HG02970 (cell line): Measurements from ENCODE around the gene WBP11.

ENCODE experiments used
- ATAC-seq: cut with Tn5 transposase; IDR thresholded peaks from one replicate; pipeline ENCODE4 v1.9.1; 2021; ENCODE audit warnings: mild to moderate bottlenecking, moderate library complexity, moderate number of reproducible peaks; ENCODE audit not compliant: unreplicated experiment, low FRiP score

WBP11 gene

GRCh38 chr12:14803011-14803829 lies at the start of gene WBP11, which contains the start of gene C12orf60:
WBP11 (minus strand) TSS chr12:14803478; CDS start chr12:14801383, 2,095 bp downstream.
C12orf60 (plus strand) TSS chr12:14803670; CDS start chr12:14822936, 19,266 bp downstream.
- peak; percentile 98 for ATAC-seq

- no peak for ATAC-seq
Observed at GRCh38 chr12:14852880-14853279, 49.6 kb upstream of the WBP11 start.

- no peak for ATAC-seq
Observed at GRCh38 chr12:14850929-14851663, 47.8 kb upstream of the WBP11 start.

DNA sequence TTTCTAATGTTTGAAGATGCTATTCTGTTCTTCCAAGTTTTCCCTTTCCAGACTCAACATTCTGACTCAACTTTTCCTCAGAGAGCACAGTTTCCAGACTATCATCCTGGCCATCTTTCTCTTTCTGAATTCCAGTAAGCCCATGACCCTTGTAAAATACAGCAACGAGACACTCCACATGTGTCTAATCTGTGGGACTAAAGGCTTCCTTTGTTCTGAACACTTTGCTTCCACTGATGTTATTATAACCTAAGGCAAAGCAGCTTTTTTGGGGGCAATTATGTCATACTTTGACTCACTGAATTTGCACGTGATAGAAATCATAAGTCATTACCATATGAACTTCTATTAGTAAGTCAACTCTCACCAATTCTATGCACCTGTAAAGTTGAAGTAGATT lies 46.4 kb upstream of the WBP11 start:
- ATAC-seq, result no peak

DNA sequence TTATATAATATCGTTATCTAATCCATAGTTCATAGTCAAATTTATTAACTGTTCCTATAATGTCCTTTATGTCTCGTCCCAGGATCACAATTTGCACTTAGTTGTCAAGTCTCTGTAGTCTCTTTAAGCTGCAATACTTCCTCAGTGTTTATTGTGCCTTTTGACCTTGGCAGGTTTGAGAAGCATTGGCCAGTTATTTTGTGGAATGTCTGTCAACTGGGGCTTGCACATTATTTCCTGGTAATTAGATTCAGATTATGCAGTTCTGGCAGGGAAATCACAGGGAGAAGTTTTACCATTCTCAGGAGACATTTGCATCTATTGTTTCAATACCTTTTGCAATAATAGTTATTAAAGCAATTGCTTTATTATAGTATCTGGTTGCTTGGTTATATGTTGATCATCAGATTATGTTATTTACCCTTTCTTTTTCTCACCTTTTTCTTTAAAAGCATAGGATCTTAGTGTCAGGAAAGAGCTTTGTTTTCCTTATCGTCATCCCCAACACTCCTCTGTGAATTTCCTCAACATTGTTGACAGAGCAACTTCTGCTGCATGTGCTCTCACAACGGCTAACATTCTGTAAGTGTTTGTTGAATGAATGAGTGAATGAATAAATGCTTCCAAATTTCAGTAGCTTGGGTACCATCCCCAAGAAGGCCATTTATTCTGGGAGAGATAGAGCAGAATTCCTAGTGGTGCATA lies 43.8 kb upstream of the WBP11 start:
- ATAC-seq, result no peak

- no peak for ATAC-seq
Observed at GRCh38 chr12:14846042-14846587, 42.8 kb upstream of the WBP11 start.

GRCh38 chr12:14845350-14845750 lies 42.1 kb upstream of the WBP11 start:
- no peak for ATAC-seq

- no peak for ATAC-seq
Observed at GRCh38 chr12:14844401-14844800, 41.1 kb upstream of the WBP11 start.

DNA sequence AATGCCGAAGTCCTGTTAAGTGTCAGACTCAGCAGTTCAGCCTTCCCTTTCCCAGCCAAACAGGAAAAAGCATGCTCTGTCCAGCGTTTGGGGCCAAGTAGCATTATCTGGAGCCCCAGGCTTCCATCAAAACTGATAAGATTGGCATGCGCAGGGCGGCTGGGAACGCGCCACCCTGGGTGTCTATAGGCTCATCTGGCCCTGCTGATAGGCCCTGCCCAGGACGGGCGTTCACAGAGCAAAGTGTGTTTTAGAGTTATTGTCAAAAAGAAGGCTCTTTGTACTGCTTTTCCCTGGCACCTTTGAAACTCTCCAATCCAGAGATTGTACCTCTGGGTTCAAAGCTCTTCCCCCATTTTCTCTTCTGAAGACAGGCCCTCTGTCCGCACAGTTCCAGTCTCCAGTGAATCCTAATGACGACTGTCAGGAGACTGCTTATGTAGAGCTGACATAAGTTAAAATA lies 40.2 kb upstream of the WBP11 start, which contains the start of gene ART4:
ART4 (minus strand) TSS at position 102 of the 463 bp plus-strand sequence. CDS start 413 bp downstream, outside the sequence.
- no peak for ATAC-seq

DNA sequence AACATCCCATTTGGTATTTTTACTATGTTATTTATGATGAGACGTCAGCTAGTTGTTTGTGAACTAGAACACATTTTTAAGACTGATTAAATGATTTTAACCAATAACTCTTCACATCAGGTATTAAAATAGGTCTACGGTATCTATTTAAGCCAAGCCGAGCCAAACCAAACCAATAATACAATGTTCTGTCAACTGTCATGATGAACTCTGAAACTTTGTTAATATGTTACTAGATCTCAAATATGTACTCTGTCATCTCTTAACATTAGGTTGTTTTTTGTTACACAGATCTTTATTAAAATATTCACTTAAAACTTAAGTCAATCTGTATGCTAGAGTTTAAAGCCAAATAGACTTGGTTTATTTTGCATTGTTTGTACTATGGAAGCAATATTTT lies 39.0 kb upstream of the WBP11 start:
- ATAC-seq, result no peak

- no peak for ATAC-seq
Observed at GRCh38 chr12:14841761-14842160, 38.5 kb upstream of the WBP11 start.

- ATAC-seq, result no peak
Observed at GRCh38 chr12:14840616-14841015, 37.3 kb upstream of the WBP11 start.

- no peak for ATAC-seq
Observed at GRCh38 chr12:14839262-14839661, 36.0 kb upstream of the WBP11 start.

DNA sequence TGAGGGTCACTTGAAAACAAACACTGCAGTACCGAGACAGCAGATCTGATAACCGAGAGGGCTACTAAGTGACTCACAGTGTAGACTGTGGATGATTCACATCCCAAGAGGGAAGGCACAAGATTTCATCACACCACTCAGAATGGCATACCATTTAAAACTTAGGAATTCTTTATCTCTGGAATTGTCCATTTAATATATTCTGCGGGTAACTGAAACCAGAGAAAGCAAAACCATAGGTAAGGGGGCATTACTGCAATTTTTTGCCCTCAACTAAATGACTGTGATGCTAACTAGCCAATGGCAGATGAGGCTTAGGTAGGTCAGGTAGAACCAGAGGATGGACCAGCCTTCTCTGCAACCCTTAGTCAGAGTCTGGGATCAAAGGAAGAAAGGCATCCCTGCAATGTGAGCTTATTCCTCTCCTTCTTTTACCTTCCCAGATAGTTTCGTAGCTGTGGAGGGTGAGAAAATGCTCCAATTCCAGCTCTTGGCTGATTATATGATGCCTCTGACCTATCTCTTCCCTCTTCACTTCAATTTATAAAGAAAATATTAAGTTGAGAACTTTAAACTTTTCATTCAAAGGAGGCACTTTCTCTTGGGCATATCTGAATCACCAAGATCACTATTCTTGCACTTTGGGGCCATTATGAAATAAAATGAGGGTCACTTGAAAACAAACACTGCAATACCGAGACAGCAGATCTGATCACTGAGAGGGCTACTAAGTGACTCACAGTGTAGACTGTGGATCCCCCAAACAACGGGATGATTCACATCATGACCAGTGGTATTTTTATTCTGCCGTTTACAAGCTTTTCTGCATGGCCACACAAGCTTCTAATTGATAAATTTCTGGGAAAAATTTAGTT lies 33.3 kb upstream of the WBP11 start:
- no peak for ATAC-seq

DNA sequence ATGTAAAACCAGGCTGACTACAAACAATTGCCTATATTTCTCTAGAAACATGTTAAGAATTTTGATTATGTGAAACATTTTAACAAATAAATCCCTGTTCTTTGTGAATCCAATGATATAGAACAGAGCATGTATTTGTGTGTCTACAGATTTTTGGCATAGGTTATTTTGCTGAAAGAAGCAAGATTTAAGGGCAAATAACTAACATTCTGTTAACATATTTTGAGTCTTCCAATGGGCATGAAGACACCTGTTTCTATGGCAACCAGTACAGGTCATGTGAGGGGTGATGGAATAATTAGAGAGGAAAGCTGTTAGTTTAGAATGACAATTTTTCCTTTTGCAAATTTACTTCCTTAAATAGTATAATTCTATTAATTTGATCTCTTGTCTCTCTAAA lies 31.2 kb upstream of the WBP11 start:
- no peak for ATAC-seq

GRCh38 chr12:14833952-14834351 lies 30.7 kb upstream of the WBP11 start:
- ATAC-seq, result no peak

DNA sequence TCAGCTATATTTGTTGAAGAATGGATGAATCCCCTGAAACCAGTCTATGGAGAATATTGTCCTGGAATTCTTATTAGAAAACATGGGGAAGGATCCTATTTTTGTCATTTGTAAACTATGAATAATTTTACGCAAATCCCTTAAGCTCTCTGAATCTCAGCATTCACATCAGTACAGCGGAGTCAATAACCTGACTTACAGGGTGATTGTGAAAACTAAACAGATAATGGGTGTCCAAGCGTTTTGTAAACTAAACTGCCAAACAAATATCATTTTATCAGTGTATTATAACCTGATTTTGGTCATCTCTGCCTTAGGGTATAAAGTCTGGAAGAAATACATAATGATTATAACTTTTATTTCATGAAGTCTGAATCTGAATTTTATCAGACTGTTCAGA lies 30.1 kb upstream of the WBP11 start:
- no peak for ATAC-seq

GRCh38 chr12:14828892-14829291 lies 25.6 kb upstream of the WBP11 start:
- ATAC-seq, result no peak

DNA sequence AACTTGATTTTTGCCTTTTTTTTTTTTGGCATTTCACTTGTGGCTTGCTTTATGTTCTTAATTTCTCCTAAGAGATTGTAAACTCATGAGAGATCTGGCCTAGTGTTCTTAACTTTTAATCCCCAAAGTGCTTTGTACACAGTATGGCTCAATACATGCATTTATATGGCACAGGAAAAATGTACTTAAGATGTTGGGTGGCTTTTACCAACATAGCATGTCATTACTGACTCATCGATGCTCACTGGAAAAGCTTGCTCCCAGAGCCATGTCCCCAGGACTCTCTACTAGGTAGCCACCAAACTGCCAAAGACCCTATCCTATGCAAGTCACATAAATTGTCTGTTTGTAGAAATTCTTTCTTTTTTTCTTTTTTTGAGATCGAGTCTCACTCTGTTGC lies 23.8 kb upstream of the WBP11 start:
- no peak for ATAC-seq

DNA sequence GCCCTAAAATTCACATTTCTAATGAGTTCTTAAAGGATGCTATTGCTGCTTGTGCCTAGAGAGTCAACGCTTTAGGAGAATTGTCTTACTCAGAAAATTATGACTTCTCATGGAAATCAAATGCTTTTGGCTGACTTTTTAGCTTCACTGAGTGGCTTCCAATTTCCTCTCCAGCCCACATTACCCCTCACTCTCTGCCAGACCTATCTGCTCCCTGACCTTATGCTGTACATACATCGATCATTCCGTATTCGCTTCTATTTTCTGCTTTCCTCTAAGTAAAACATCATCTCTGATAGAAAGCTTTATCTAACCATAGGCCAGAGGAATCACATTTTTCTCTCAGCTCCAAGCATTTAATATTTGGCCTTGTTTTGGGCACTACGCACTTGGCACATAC lies 23.2 kb upstream of the WBP11 start:
- ATAC-seq, result no peak
